BLaER1 (cell line): ENCODE data around the gene ACAP3.
A peak's percentile ranks its signal among the peaks of the same experiment; 100 is the strongest.

ENCODE experiments used
- H3K27ac ChIP-seq: shearing (Covaris generic); formaldehyde crosslinking; 2 replicates; pipeline ENCODE4 v1.8.1; 2022
- H3K27me3 ChIP-seq: shearing (Covaris generic); formaldehyde crosslinking; 2 replicates; pipeline ENCODE4 v1.8.1; 2022
- H3K36me3 ChIP-seq: shearing (Covaris generic); formaldehyde crosslinking; 2 replicates; pipeline ENCODE4 v1.8.1; 2022
- H3K4me1 ChIP-seq: shearing (Covaris generic); formaldehyde crosslinking; 2 replicates; pipeline ENCODE4 v1.8.1; 2022
- H3K4me2 ChIP-seq: shearing (Covaris generic); formaldehyde crosslinking; 2 replicates; pipeline ENCODE4 v1.8.1; 2022
- H3K4me3 ChIP-seq: shearing (Covaris generic); formaldehyde crosslinking; 2 replicates; pipeline ENCODE4 v1.8.1; 2022
- H3K9ac ChIP-seq: shearing (Covaris generic); formaldehyde crosslinking; 2 replicates; pipeline ENCODE4 v1.8.1; 2022
- H3K9me3 ChIP-seq: shearing (Covaris generic); formaldehyde crosslinking; 2 replicates; pipeline ENCODE4 v1.8.1; 2022
- H4K20me1 ChIP-seq: shearing (Covaris generic); formaldehyde crosslinking; 2 replicates; pipeline ENCODE4 v1.8.1; 2022
- Cebpa-rat ChIP-seq: shearing (Covaris generic); IDR thresholded peaks from 2 replicates; pipeline ENCODE4 v1.8.1; 2022

Gene ACAP3

GRCh38 chr1:1279028-1279427 lies 28.7 kb downstream of the ACAP3 start:
- no peaks in the 10 kb centered on the region for H3K9me3 ChIP-seq
- no peak overlapping the region for H3K4me3 ChIP-seq
- H3K4me2 ChIP-seq = no peak overlapping the region
- no peaks in the 10 kb centered on the region for H3K36me3 ChIP-seq
- H3K4me1 ChIP-seq = peaks cover 19% of the 10 kb centered on the region
- no peak overlapping the region for H3K9ac ChIP-seq
- no peaks in the 10 kb centered on the region for H3K27me3 ChIP-seq
- TF ChIP-seq Cebpa-rat = no peak
- H3K27ac ChIP-seq = no peak overlapping the region
- H4K20me1 ChIP-seq = no peaks in the 10 kb centered on the region

GRCh38 chr1:1278620-1279019 lies 29.1 kb downstream of the ACAP3 start:
- Histone ChIP-seq H3K9ac (no peak overlapping the region), H3K4me3 (no peak overlapping the region), H3K9me3 (no peaks in the 10 kb centered on the region), H3K4me1 (peaks cover 17% of the 10 kb centered on the region), H3K4me2 (no peak overlapping the region), H3K36me3 (no peaks in the 10 kb centered on the region), H3K27ac (no peak overlapping the region), H4K20me1 (no peaks in the 10 kb centered on the region), H3K27me3 (no peaks in the 10 kb centered on the region)
- TF ChIP-seq Cebpa-rat = no peak

GRCh38 chr1:1275836-1276235 lies 31.9 kb downstream of the ACAP3 start:
- Histone ChIP-seq H3K4me1 (peaks cover 35% of the 10 kb centered on the region), H3K36me3 (peaks cover 15% of the 10 kb centered on the region), H3K27ac (no peak overlapping the region), H3K4me3 (no peak overlapping the region), H4K20me1 (peaks cover 26% of the 10 kb centered on the region), H3K27me3 (no peaks in the 10 kb centered on the region), H3K9me3 (no peaks in the 10 kb centered on the region), H3K9ac (no peak overlapping the region), H3K4me2 (no peak overlapping the region)
- TF ChIP-seq Cebpa-rat = no peak

- peaks cover 43% of the 10 kb centered on the region for H3K4me1 ChIP-seq
- H3K9ac ChIP-seq = peak overlapping the region; percentile 83
- H3K4me2 ChIP-seq = peak overlapping the region; percentile 96
- H4K20me1 ChIP-seq = peaks cover 35% of the 10 kb centered on the region
- no peak for TF ChIP-seq Cebpa-rat
- peaks cover 23% of the 10 kb centered on the region for H3K36me3 ChIP-seq
- H3K9me3 ChIP-seq = no peaks in the 10 kb centered on the region
- H3K27me3 ChIP-seq = no peaks in the 10 kb centered on the region
- H3K27ac ChIP-seq = peak overlapping the region; percentile 83
- H3K4me3 ChIP-seq = peak overlapping the region; percentile 100
These were observed 32.7 kb downstream of the ACAP3 start for GRCh38 chr1:1274931-1275431.

GRCh38 chr1:1274299-1274930 lies 33.3 kb downstream of the ACAP3 start:
- Histone ChIP-seq H3K36me3 (peaks cover 29% of the 10 kb centered on the region), H3K9ac (peak overlapping the region; percentile 83), H3K4me2 (peak overlapping the region; percentile 96), H3K4me1 (peaks cover 43% of the 10 kb centered on the region), H3K27me3 (no peaks in the 10 kb centered on the region), H3K4me3 (peak overlapping the region; percentile 100), H3K27ac (peak overlapping the region; percentile 83), H4K20me1 (peaks cover 41% of the 10 kb centered on the region), H3K9me3 (no peaks in the 10 kb centered on the region)
- no peak for TF ChIP-seq Cebpa-rat

- Histone ChIP-seq H3K4me1 (peaks cover 43% of the 10 kb centered on the region), H4K20me1 (peaks cover 48% of the 10 kb centered on the region), H3K9me3 (no peaks in the 10 kb centered on the region), H3K27me3 (no peaks in the 10 kb centered on the region), H3K36me3 (peaks cover 36% of the 10 kb centered on the region), H3K4me2 (peak within 1 kb of the TSS; percentile 99), H3K9ac (peak within 1 kb of the TSS; percentile 98), H3K4me3 (peak within 1 kb of the TSS; percentile 100), H3K27ac (peak within 1 kb of the TSS; percentile 98)
- no peak for TF ChIP-seq Cebpa-rat
These were observed 34.0 kb downstream of the ACAP3 start, which contains the start of gene UBE2J2 for GRCh38 chr1:1273512-1274298. Gene UBE2J2, minus strand, starts transcription at chr1:1273854. Its CDS starts 5,862 bp downstream, at chr1:1267992.

GRCh38 chr1:1273209-1273511 lies 34.6 kb downstream of the ACAP3 start:
- peaks cover 53% of the 10 kb centered on the region for H4K20me1 ChIP-seq
- H3K27ac ChIP-seq = peak overlapping the region; percentile 98
- no peaks in the 10 kb centered on the region for H3K9me3 ChIP-seq
- H3K36me3 ChIP-seq = peaks cover 42% of the 10 kb centered on the region
- peak overlapping the region; percentile 98 for H3K9ac ChIP-seq
- H3K4me2 ChIP-seq = peak overlapping the region; percentile 99
- TF ChIP-seq Cebpa-rat = no peak
- peak overlapping the region; percentile 100 for H3K4me3 ChIP-seq
- no peaks in the 10 kb centered on the region for H3K27me3 ChIP-seq
- H3K4me1 ChIP-seq = peaks cover 43% of the 10 kb centered on the region

GRCh38 chr1:1272341-1273208 lies 35.2 kb downstream of the ACAP3 start:
- H3K4me1 ChIP-seq = peaks cover 43% of the 10 kb centered on the region
- TF ChIP-seq Cebpa-rat = no peak
- peak overlapping the region; percentile 100 for H3K4me3 ChIP-seq
- H3K27ac ChIP-seq = peak overlapping the region; percentile 98
- peaks cover 59% of the 10 kb centered on the region for H4K20me1 ChIP-seq
- peaks cover 48% of the 10 kb centered on the region for H3K36me3 ChIP-seq
- peak overlapping the region; percentile 99 for H3K4me2 ChIP-seq
- H3K9me3 ChIP-seq = no peaks in the 10 kb centered on the region
- no peaks in the 10 kb centered on the region for H3K27me3 ChIP-seq
- H3K9ac ChIP-seq = peak overlapping the region; percentile 98

GRCh38 chr1:1270813-1271212 lies 36.9 kb downstream of the ACAP3 start:
- Histone ChIP-seq H3K36me3 (peaks cover 65% of the 10 kb centered on the region), H3K4me2 (peak overlapping the region; percentile 99), H4K20me1 (peaks cover 77% of the 10 kb centered on the region), H3K27me3 (no peaks in the 10 kb centered on the region), H3K9me3 (no peaks in the 10 kb centered on the region), H3K4me3 (no peak overlapping the region), H3K9ac (peak overlapping the region; percentile 64), H3K27ac (peak overlapping the region; percentile 44; the same call in 1 of the 2 replicates), H3K4me1 (peaks cover 39% of the 10 kb centered on the region)
- no peak for TF ChIP-seq Cebpa-rat
